HCT116 (cell line): Measurements from ENCODE around the gene LAMP5. TPM values are rescaled to one million over a fixed set of nuclear protein-coding genes. Genes with fewer than 3 reads are reported as not detected.

Experiments used
- ATAC-seq: fragments of 200-7000 bp; cut with Tn5 transposase; 2 replicates; pipeline ENCODE4 v1.9.1; 2020; ENCODE audit warnings: mild to moderate bottlenecking, moderate library complexity
- BruUV-seq: library from RNA; stranded (reverse); fragments of 400-500 nt; replicated peaks from 2 replicates; lab custom pipeline; 2021; lab: Mats Ljungman, UMichigan
- CTCF ChIA-PET: fragments of 300-600 bp; sonication (Branson Sonifier 250); formaldehyde crosslinking; loops from one replicate; lab custom pipeline; 2021; ENCODE audit warnings: antibody characterized with exemption; lab: Charles Lee
- POLR2A ChIA-PET: fragments of 300-600, 350-600 bp; sonication (Branson Sonifier 250); formaldehyde crosslinking; loops from one replicate; lab custom pipeline; 2021; ENCODE audit warnings: antibody characterized with exemption; lab: Charles Lee
- RAD21 ChIA-PET, 2 experiments: fragments of 300-600 bp; sonication (Branson Sonifier 250); formaldehyde crosslinking; loops; one replicate each; lab custom pipeline; 2023; ENCODE audit warnings: low total read pairs in 2 of 2; ENCODE audit not compliant: uncharacterized antibody in 2 of 2, unreplicated experiment in 2 of 2, low non-redundant PET in 1 of 2; lab: Charles Lee
- DNase-seq: peaks from one replicate; pipeline ENCODE4 v3.0.0-alpha.2; 2010; ENCODE audit warnings: low read depth, low spot score
- H2AFZ ChIP-seq: fragments of 200-600 bp; shearing (Covaris generic), sonication (generic); 2 replicates; pipeline ENCODE4 v1.6.1; 2017; ENCODE audit warnings: low read depth, mixed run types, mixed read lengths, antibody characterized with exemption, low read length; ENCODE audit not compliant: poor library complexity, severe bottlenecking
- H3K27ac ChIP-seq: 2 replicates; pipeline ENCODE4 v1.5.1; 2012; ENCODE audit warnings: low read depth, low read length
- H3K27me3 ChIP-seq: fragments of 200-600 bp; sonication (generic); 2 replicates; pipeline ENCODE4 v1.6.1; 2016; ENCODE audit warnings: mixed run types, low read length, mixed read lengths; ENCODE audit not compliant: insufficient read depth
- H3K36me3 ChIP-seq, 2 experiments: fragments of 200-500 bp in 1 of 2; fragments of 200-600 bp in 1 of 2; sonication (Bioruptor generic) in 1 of 2; sonication (generic) in 1 of 2; 2 replicates each; pipeline versions ENCODE4 v1.5.1 to v1.6.1; 2014 to 2016; ENCODE audit warnings: low read length in 2 of 2, inconsistent platforms in 1 of 2, mixed read lengths in 1 of 2, mixed run types in 1 of 2; ENCODE audit not compliant: insufficient read depth in 2 of 2, control insufficient read depth in 1 of 2
- H3K4me1 ChIP-seq, 2 experiments: fragments of 200-600 bp in 1 of 2; sonication (generic) in 1 of 2; 2 replicates each; pipeline versions ENCODE4 v1.5.1 to v1.6.1; 2012 to 2017; ENCODE audit warnings: low read length in 2 of 2, inconsistent platforms in 1 of 2, mild to moderate bottlenecking in 1 of 2, mixed read lengths in 1 of 2, mixed run types in 1 of 2, moderate library complexity in 1 of 2; ENCODE audit not compliant: insufficient read depth in 2 of 2, control insufficient read depth in 1 of 2
- H3K4me2 ChIP-seq: fragments of 200-600 bp; sonication (generic); 2 replicates; pipeline ENCODE4 v1.6.1; 2017; ENCODE audit warnings: mixed run types, low read length, mixed read lengths
- H3K4me3 ChIP-seq, 2 experiments: fragments of 200-600 bp in 1 of 2; sonication (generic) in 1 of 2; replicated peaks in 1 of 2; 2 replicates each; pipeline ENCODE4 v1.5.1; 2011 to 2016; ENCODE audit warnings: low read length in 2 of 2, control low read depth in 1 of 2, low read depth in 1 of 2, mild to moderate bottlenecking in 1 of 2, mixed read lengths in 1 of 2, mixed run types in 1 of 2
- H3K79me2 ChIP-seq: fragments of 200-600 bp; sonication (generic); 2 replicates; pipeline ENCODE4 v1.6.1; 2017; ENCODE audit warnings: mild to moderate bottlenecking, mixed run types, low read length, moderate library complexity, mixed read lengths; ENCODE audit not compliant: insufficient read depth
- H3K9ac ChIP-seq: fragments of 200-600 bp; sonication (generic); 2 replicates; pipeline ENCODE4 v1.6.1; 2016; ENCODE audit warnings: low read length, mixed read lengths
- H3K9me2 ChIP-seq: fragments of 200-600 bp; sonication (generic), shearing (Covaris generic); 2 replicates; pipeline ENCODE4 v1.6.1; 2017; ENCODE audit warnings: mixed run types, mild to moderate bottlenecking, moderate library complexity; ENCODE audit not compliant: insufficient read depth
- H3K9me3 ChIP-seq, 2 experiments: fragments of 200-500 bp in 1 of 2; fragments of 200-600 bp in 1 of 2; sonication (Bioruptor generic) in 1 of 2; sonication (generic) in 1 of 2; 2 replicates each; pipeline ENCODE4 v1.6.1; 2014 to 2017; ENCODE audit warnings: low read length in 2 of 2, mixed read lengths in 2 of 2, inconsistent platforms in 1 of 2, low read depth in 1 of 2, mild to moderate bottlenecking in 1 of 2, mixed run types in 1 of 2, moderate library complexity in 1 of 2; ENCODE audit not compliant: control insufficient read depth in 1 of 2, insufficient read depth in 1 of 2
- H4K20me1 ChIP-seq: fragments of 200-600 bp; sonication (generic), shearing (Covaris generic); 2 replicates; pipeline ENCODE4 v1.6.1; 2017; ENCODE audit warnings: mixed run types, mild to moderate bottlenecking, moderate library complexity; ENCODE audit not compliant: insufficient read depth
- CEBPB ChIP-seq: IDR thresholded peaks from 2 replicates; pipeline ENCODE4 v1.6.1; 2012; ENCODE audit warnings: low read depth
- EGR1 ChIP-seq: IDR thresholded peaks from 2 replicates; pipeline ENCODE4 v1.6.1; 2012; ENCODE audit warnings: low read depth
- ELF1 ChIP-seq: IDR thresholded peaks from 2 replicates; pipeline ENCODE4 v1.6.1; 2012; ENCODE audit warnings: low read depth, borderline replicate concordance
- EZH2 ChIP-seq: fragments of 200-600 bp; sonication (generic); IDR thresholded peaks from 2 replicates; pipeline ENCODE4 v1.6.1; 2017; ENCODE audit warnings: antibody characterized with exemption, mixed run types
- EZH2phosphoT487 ChIP-seq: fragments of 200-600 bp; IDR thresholded peaks from 2 replicates; pipeline ENCODE4 v1.6.1; 2018; ENCODE audit warnings: antibody characterized with exemption, borderline replicate concordance
- FOSL1 ChIP-seq: IDR thresholded peaks from 2 replicates; pipeline ENCODE4 v1.6.1; 2012; ENCODE audit warnings: low read depth
- MAX ChIP-seq: IDR thresholded peaks from 2 replicates; pipeline ENCODE4 v1.6.1; 2012
- POLR2A ChIP-seq: IDR thresholded peaks from 2 replicates; pipeline ENCODE4 v1.7.0; 2011; ENCODE audit warnings: borderline replicate concordance; ENCODE audit not compliant: insufficient read depth, insufficient read length; ENCODE audit errors: extremely low read depth
- POLR2AphosphoS5 ChIP-seq: IDR thresholded peaks from 2 replicates; pipeline ENCODE4 v1.6.1; 2011; ENCODE audit warnings: mild to moderate bottlenecking, low read depth, low read length, moderate library complexity
- RAD21 ChIP-seq: IDR thresholded peaks from 2 replicates; pipeline ENCODE4 v1.6.1; 2012; ENCODE audit warnings: low read depth, mild to moderate bottlenecking
- REST ChIP-seq: IDR thresholded peaks from 2 replicates; pipeline ENCODE4 v1.6.1; 2012; ENCODE audit warnings: low read depth
- SP1 ChIP-seq: IDR thresholded peaks from 2 replicates; pipeline ENCODE4 v1.6.1; 2012; ENCODE audit warnings: low read depth
- SRF ChIP-seq: IDR thresholded peaks from 2 replicates; pipeline ENCODE4 v1.6.1; 2012; ENCODE audit warnings: low read depth
- YY1 ChIP-seq: IDR thresholded peaks from 2 replicates; pipeline ENCODE4 v1.6.1; 2011; ENCODE audit warnings: low read length, low read depth, moderate library complexity, mild to moderate bottlenecking; ENCODE audit not compliant: insufficient replicate concordance; ENCODE audit errors: extremely low read depth
- ZFX ChIP-seq: fragments of 450-650 bp; IDR thresholded peaks from 2 replicates; pipeline ENCODE4 v1.6.1; 2017
- ZNF274 ChIP-seq: fragments of 200-500 bp; sonication (Bioruptor generic); IDR thresholded peaks from 2 replicates; pipeline ENCODE4 v1.6.1; 2014; ENCODE audit warnings: mild to moderate bottlenecking, low read depth, low read length, inconsistent platforms
- intact Hi-C: fragments of 100-400 bp; cut with micrococcal nuclease; formaldehyde crosslinking; loops from 2 replicates; pipeline ENCODE4 v1.10.0; 2022
- total RNA-seq: library from RNA; stranded (reverse); gene quantifications from one replicate; pipeline ENCODE4 v1.2.1, GENCODE V29; 2021; ENCODE audit not compliant: unreplicated experiment
- TF ChIP-seq, protein P1 (sequence below): IDR thresholded peaks from 2 replicates; pipeline ENCODE4 v1.6.1; 2012

The LAMP5 gene
- total RNA-seq, 1 experiment from 2014 or later: not detected

GRCh38 chr20:9557411-9557810 is 43.0 kb downstream of the LAMP5 start:
- H3K27ac ChIP-seq: no peak overlapping the region
- TF ChIP-seq, protein P1, sequence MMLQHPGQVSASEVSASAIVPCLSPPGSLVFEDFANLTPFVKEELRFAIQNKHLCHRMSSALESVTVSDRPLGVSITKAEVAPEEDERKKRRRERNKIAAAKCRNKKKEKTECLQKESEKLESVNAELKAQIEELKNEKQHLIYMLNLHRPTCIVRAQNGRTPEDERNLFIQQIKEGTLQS: no peak
- no peak for TF ChIP-seq ELF1
- TF ChIP-seq SP1: no peak
- TF ChIP-seq RAD21: no peak
- no peak for TF ChIP-seq CEBPB
- TF ChIP-seq MAX: no peak
- TF ChIP-seq EGR1: no peak
- BruUV-seq: no TSS peak

GRCh38 chr20:9565910-9566550 is 51.6 kb downstream of the LAMP5 start:
- H3K79me2 ChIP-seq: no peaks in the 10 kb centered on the region
- H3K4me3 ChIP-seq: no peak overlapping the region
- ChIA-PET POLR2A (no interaction called here), RAD21 (no interaction called here), CTCF (no interaction called here)
- H3K27me3 ChIP-seq: peaks cover 16% of the 10 kb centered on the region; the same call in 1 of the 2 replicates
- H3K27ac ChIP-seq: no peak overlapping the region
- H3K4me2 ChIP-seq: no peak overlapping the region
- ATAC-seq: no peak
- no peak overlapping the region for H3K9ac ChIP-seq
- BruUV-seq: no TSS peak
- H2AFZ ChIP-seq: no peak overlapping the region
- H3K9me3 ChIP-seq: no peaks in the 10 kb centered on the region
- TF ChIP-seq FOSL1: no peak
- no peak for TF ChIP-seq EZH2
- TF ChIP-seq CEBPB: no peak
- TF ChIP-seq SRF: no peak
- TF ChIP-seq MAX: no peak
- no peak for TF ChIP-seq ZNF274
- no peak for TF ChIP-seq REST
- no peak for TF ChIP-seq POLR2AphosphoS5
- no peak for TF ChIP-seq SP1
- no peak for TF ChIP-seq POLR2A
- no peak for TF ChIP-seq YY1
- no peak for TF ChIP-seq EZH2phosphoT487
- TF ChIP-seq ZFX: no peak
- TF ChIP-seq EGR1: no peak
- H4K20me1 ChIP-seq: no peaks in the 10 kb centered on the region
- DNase-seq: no peak
- H3K4me1 ChIP-seq: no peaks in the 10 kb centered on the region
- H3K9me2 ChIP-seq: no peaks in the 10 kb centered on the region
- intact Hi-C loops: no loop called here
- no peaks in the 10 kb centered on the region for H3K36me3 ChIP-seq

More at GRCh38 chr20:9557411-9557810, 43.0 kb downstream of the LAMP5 start:
- Histone ChIP-seq H3K4me3 (no peak overlapping the region), H3K9me3 (no peaks in the 10 kb centered on the region), H3K36me3 (no peaks in the 10 kb centered on the region), H4K20me1 (no peaks in the 10 kb centered on the region), H3K9me2 (no peaks in the 10 kb centered on the region), H2AFZ (no peak overlapping the region), H3K4me1 (no peaks in the 10 kb centered on the region), H3K4me2 (no peak overlapping the region), H3K9ac (no peak overlapping the region), H3K79me2 (no peaks in the 10 kb centered on the region), H3K27me3 (peaks cover 9% of the 10 kb centered on the region; the same call in 1 of the 2 replicates)
- intact Hi-C loops: no loop called here
- RAD21 ChIA-PET: no interaction called here
- no peak for ATAC-seq
- POLR2A ChIA-PET: no interaction called here
- DNase-seq: no peak
- CTCF ChIA-PET: no interaction called here
